ENCODE results near the gene ANXA7. TPM values are rescaled to one million over a fixed set of nuclear protein-coding genes. Genes with fewer than 3 reads are reported as not detected.

ANXA7 gene
- total and polyA plus RNA-seq, 3 donors from 2014 or later: 43.9 to 76.3 (median 64.5) TPM

DNA sequence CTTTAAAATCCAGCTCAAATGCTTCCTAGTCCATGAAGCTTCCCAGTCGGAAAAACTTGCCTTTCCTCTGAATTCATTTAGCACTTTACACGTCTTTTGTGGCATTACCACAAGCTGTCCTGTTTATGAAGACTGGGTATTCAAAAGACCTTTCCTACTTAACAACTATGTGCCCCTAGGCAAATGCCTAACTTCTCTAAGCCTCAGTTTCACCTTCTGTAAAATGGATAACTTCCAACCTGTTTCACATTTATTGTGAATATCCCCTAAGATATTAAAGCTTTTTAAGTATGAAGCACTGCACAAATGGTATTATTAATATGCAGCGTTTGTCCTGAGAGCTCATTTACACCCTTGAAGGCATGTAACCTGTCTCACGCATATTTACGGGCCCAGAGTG, 56.0 kb downstream of the ANXA7 start:
- Histone ChIP-seq H3K36me3 (ENCODE audit: low read depth, missing control alignments) (no peaks in the 10 kb centered on the region), H3K4me3 (peak overlapping the region; percentile 70 to 86), H3K27me3 (no peaks in the 10 kb centered on the region), H3K4me1 (no peaks in the 10 kb centered on the region), H3K27ac (no peak overlapping the region), H3K9me3 (no peaks in the 10 kb centered on the region)
- intact Hi-C loops (cut with DNase I; ENCODE audit: low total_unique reads): no loop called here
- no peak for DNase-seq
- 15 to 21% methylated on average over 5 of the region's 5 CpGs for WGBS, 2 donors
- TF ChIP-seq POLR2A (IDR thresholded peaks at IDR 0.05) (no peak), CTCF (IDR thresholded peaks at IDR 0.05) (no peak)

DNA sequence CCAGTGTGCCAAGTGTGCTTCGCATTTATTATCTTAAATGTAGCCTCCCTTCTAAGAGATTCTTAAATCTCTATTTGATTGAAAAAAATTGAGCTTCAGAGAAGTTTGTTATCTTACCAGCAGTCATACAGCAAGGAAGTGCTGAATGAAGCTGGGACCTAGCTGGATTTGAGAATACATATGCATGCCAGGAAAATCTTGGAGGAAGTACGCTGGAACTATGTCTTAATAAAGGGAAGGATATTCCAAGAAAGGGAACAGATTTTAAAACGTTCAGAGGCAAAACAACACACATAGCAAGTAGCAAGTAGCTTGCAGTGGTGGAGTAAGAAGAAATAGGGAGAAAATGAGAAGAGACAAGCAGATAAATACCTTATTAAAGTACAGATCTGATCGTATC, 56.7 kb downstream of the ANXA7 start:
- Histone ChIP-seq H3K9me3 (no peaks in the 10 kb centered on the region), H3K27ac (no peak overlapping the region), H3K36me3 (ENCODE audit: low read depth, missing control alignments) (no peaks in the 10 kb centered on the region), H3K27me3 (no peaks in the 10 kb centered on the region), H3K4me1 (no peaks in the 10 kb centered on the region), H3K4me3 (no peak overlapping the region)
- intact Hi-C loops (cut with DNase I; ENCODE audit: low total_unique reads): no loop called here
- no peak for DNase-seq
- 35 to 42% methylated on average over 4 of the region's 4 CpGs for WGBS, 2 donors
- TF ChIP-seq CTCF (IDR thresholded peaks at IDR 0.05) (no peak), POLR2A (IDR thresholded peaks at IDR 0.05) (no peak)

- no peaks in the 10 kb centered on the region for H3K4me1 ChIP-seq
- H3K4me3 ChIP-seq: no peak overlapping the region
- WGBS, 2 donors: 92% methylated on average over 1 of the region's 1 CpG
- no peak for DNase-seq
- H3K9me3 ChIP-seq: no peaks in the 10 kb centered on the region
- intact Hi-C loops (cut with DNase I; ENCODE audit: low total_unique reads): no loop called here
- TF ChIP-seq POLR2A (IDR thresholded peaks at IDR 0.05) (no peak), CTCF (IDR thresholded peaks at IDR 0.05) (no peak)
- H3K36me3 ChIP-seq (ENCODE audit: low read depth, missing control alignments): no peaks in the 10 kb centered on the region
- H3K27ac ChIP-seq: no peak overlapping the region
- no peaks in the 10 kb centered on the region for H3K27me3 ChIP-seq
These were observed 69.6 kb downstream of the ANXA7 start for GRCh38 chr10:73344269-73344668.

DNA sequence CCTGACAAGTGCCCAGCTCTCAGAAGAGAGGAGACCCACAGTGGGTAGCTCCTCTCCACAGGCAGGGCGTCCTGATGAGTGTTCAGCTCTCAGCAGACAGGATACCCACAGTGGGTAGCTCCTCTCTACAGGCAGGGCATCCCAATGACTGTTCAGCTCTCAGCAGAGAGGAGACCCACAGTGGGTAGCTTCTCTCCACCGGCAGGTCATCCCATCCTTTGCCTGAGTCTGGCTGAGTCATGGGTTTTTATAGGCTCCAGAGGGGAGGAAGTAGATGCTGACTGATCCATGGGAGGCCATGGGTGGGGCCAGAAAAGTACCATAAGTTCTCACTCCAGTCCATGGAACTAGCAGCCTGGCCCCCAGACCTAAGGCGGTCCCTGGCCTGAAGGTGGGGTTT, 73.7 kb downstream of the ANXA7 start:
- WGBS, 2 donors: 83 to 97% methylated on average over 1 to 3 of the region's 3 CpGs

More for the DNA sequence above, 73.7 kb downstream of the ANXA7 start:
- Histone ChIP-seq H3K4me3 (no peak overlapping the region), H3K9me3 (no peaks in the 10 kb centered on the region), H3K27me3 (no peaks in the 10 kb centered on the region), H3K27ac (no peak overlapping the region), H3K36me3 (ENCODE audit: low read depth, missing control alignments) (no peaks in the 10 kb centered on the region), H3K4me1 (no peaks in the 10 kb centered on the region)
- no peak for TF ChIP-seq POLR2A (IDR thresholded peaks at IDR 0.05)
- TF ChIP-seq CTCF (IDR thresholded peaks at IDR 0.05): no peak
- no peak for DNase-seq
- intact Hi-C loops (cut with DNase I; ENCODE audit: low total_unique reads): no loop called here
